HepG2 (cell line): Measurements from ENCODE around the gene SLC17A8. TPM values are rescaled to one million over a fixed set of nuclear protein-coding genes. Genes with fewer than 3 reads are reported as not detected.

Experiments used
- ARID2 ChIP-seq: sonication (generic); formaldehyde crosslinking; IDR thresholded peaks from 2 replicates; pipeline ENCODE4 v1.8.1; 2022; ENCODE audit warnings: mild to moderate bottlenecking, missing genetic modification reagents, borderline replicate concordance
- ARID4A ChIP-seq: sonication (generic); formaldehyde crosslinking; IDR thresholded peaks from 2 replicates; pipeline ENCODE4 v1.5.0; 2020; ENCODE audit warnings: mild to moderate bottlenecking, missing genetic modification reagents, borderline replicate concordance
- ARNT2 ChIP-seq: sonication (generic); formaldehyde crosslinking; IDR thresholded peaks from 2 replicates; pipeline ENCODE4 v1.8.0; 2022; ENCODE audit warnings: mild to moderate bottlenecking, low read depth, missing genetic modification reagents, moderate library complexity
- FOXA1 ChIP-seq, 2 experiments: fragments of 450-650 bp in 1 of 2; sonication (generic) in 1 of 2; formaldehyde crosslinking in 1 of 2; IDR thresholded peaks; 2 replicates each; pipeline versions ENCODE4 v1.4.0 to v1.6.1; 2016 to 2020; ENCODE audit warnings: missing genetic modification reagents in 1 of 2
- GPN1 ChIP-seq: sonication (generic); formaldehyde crosslinking; IDR thresholded peaks from 2 replicates; pipeline ENCODE4 v1.5.1; 2020; ENCODE audit warnings: missing genetic modification reagents, borderline replicate concordance
- GZF1 ChIP-seq: sonication (generic); formaldehyde crosslinking; IDR thresholded peaks from 2 replicates; pipeline ENCODE4 v1.5.1; 2020; ENCODE audit warnings: mild to moderate bottlenecking, missing genetic modification reagents
- JARID2 ChIP-seq: sonication (generic); formaldehyde crosslinking; IDR thresholded peaks from 2 replicates; pipeline ENCODE4 v1.8.1; 2023; ENCODE audit warnings: missing genetic modification reagents, inconsistent platforms; ENCODE audit not compliant: insufficient replicate concordance
- MBD4 ChIP-seq: IDR thresholded peaks from 2 replicates; pipeline ENCODE4 v1.6.1; 2012; ENCODE audit warnings: low read length, inconsistent platforms, borderline replicate concordance
- PHF20 ChIP-seq: sonication (generic); formaldehyde crosslinking; IDR thresholded peaks from 2 replicates; pipeline ENCODE4 v1.5.0; 2020; ENCODE audit warnings: mild to moderate bottlenecking, missing genetic modification reagents
- POGK ChIP-seq: sonication (generic); formaldehyde crosslinking; conservative IDR thresholded peaks from 2 replicates; pipeline ENCODE4 v1.8.0; 2022; ENCODE audit warnings: mild to moderate bottlenecking, moderate library complexity, missing genetic modification reagents
- RFXAP ChIP-seq: sonication (generic); formaldehyde crosslinking; IDR thresholded peaks from 2 replicates; pipeline ENCODE4 v1.4.0; 2020; ENCODE audit warnings: missing genetic modification reagents, borderline replicate concordance
- RORA ChIP-seq: sonication (generic); formaldehyde crosslinking; IDR thresholded peaks from 2 replicates; pipeline ENCODE4 v1.5.0; 2020; ENCODE audit warnings: mild to moderate bottlenecking, missing genetic modification reagents, moderate library complexity
- SETDB1 ChIP-seq: sonication (generic); formaldehyde crosslinking; IDR thresholded peaks from 2 replicates; pipeline ENCODE4 v1.5.1; 2020; ENCODE audit warnings: missing genetic modification reagents, mild to moderate bottlenecking, borderline replicate concordance
- STAG1 ChIP-seq: sonication (generic); formaldehyde crosslinking; IDR thresholded peaks from 2 replicates; pipeline ENCODE4 v1.4.0; 2020; ENCODE audit warnings: missing genetic modification reagents
- ZNF724P ChIP-seq: sonication (generic); formaldehyde crosslinking; IDR thresholded peaks from 2 replicates; pipeline ENCODE4 v1.8.0; 2022; ENCODE audit warnings: missing genetic modification reagents, borderline replicate concordance
- ZNF766 ChIP-seq: sonication (generic); formaldehyde crosslinking; IDR thresholded peaks from 2 replicates; pipeline ENCODE4 v1.5.0; 2020; ENCODE audit warnings: missing genetic modification reagents, borderline replicate concordance
- ZSCAN21 ChIP-seq: sonication (generic); formaldehyde crosslinking; IDR thresholded peaks from 2 replicates; pipeline ENCODE4 v1.8.0; 2022; ENCODE audit warnings: mild to moderate bottlenecking, missing genetic modification reagents, moderate library complexity, borderline replicate concordance
- polyA plus RNA-seq, 8 experiments: library from polyadenylated mRNA; depleted of rRNA in 3 of 8; stranded (reverse) in 7 of 8; unstranded in 1 of 8; fragments of >200 nt; fragmentation: Illumina TruSeq in 4 of 8; extraction: Trizol in 4 of 8; gene quantifications; 2 replicates each; pipeline versions ENCODE4 v1.2.1 to v1.2.3, GENCODE V29; 2011 to 2016; ENCODE audit warnings: low read depth in 4 of 8, missing spikeins in 1 of 8, mixed read lengths in 1 of 8; ENCODE audit not compliant: insufficient read depth in 1 of 8
- total RNA-seq, 5 experiments: library from RNA; depleted of rRNA; stranded (reverse); fragments of >200 nt; fragmentation: Illumina TruSeq; extraction: Trizol; gene quantifications; 2 replicates each; pipeline ENCODE4 v1.2.3, GENCODE V29; 2016; ENCODE audit warnings: low read depth in 1 of 5
- TF ChIP-seq, protein P1 (sequence below): sonication (generic); formaldehyde crosslinking; IDR thresholded peaks from 2 replicates; pipeline ENCODE4 v1.8.0; 2022; ENCODE audit warnings: mild to moderate bottlenecking, missing genetic modification reagents; ENCODE audit not compliant: insufficient replicate concordance
- TF ChIP-seq, protein P2 (sequence below): sonication (generic); formaldehyde crosslinking; IDR thresholded peaks from 2 replicates; pipeline ENCODE4 v1.8.1; 2023; ENCODE audit warnings: missing genetic modification reagents, mild to moderate bottlenecking, borderline replicate concordance

Gene SLC17A8
- total and polyA plus RNA-seq, 2 of the 13 experiments (the other 11 are each of a cell fraction or from before 2014, with no cell fraction given), result 0.07 to 0.15 TPM

DNA sequence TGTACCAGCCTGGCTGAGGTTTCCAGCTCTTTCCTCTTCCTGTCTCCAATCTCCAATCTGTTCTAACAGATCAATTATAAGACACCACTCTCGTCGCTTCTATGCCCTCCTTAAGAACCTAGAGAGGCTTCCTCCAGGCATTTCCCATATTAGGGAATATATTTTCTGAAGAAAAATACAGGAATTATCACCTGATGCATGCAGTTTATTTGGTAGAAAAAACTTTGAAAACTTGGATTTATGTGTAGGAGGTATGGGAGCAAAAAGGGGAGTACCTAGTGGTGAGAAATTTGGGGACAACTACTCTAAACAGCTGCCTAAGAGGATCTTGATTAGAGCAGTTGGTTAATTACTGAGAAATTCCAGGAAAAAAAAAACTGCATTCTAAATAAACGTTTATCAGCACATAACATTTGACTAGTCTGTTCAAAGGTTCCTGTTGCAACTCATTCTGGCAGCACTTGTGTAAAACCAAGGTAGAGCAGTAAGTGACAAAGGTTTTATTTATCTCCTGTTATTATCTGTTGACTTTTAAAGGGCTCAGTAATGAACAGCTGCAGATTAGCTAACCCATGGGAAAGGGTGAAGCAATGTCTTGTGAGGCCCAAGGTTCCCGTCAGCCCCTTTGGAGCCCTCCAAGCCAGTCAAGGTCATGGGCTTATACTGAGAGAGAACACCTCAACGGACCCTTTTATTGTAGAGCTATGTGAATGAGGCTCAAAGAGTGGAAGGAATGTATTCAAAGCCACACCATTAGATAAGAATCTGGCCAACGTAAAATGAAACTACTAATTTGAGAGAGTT lies 80.4 kb downstream of the SLC17A8 start (continued):
- TF ChIP-seq, protein P1, sequence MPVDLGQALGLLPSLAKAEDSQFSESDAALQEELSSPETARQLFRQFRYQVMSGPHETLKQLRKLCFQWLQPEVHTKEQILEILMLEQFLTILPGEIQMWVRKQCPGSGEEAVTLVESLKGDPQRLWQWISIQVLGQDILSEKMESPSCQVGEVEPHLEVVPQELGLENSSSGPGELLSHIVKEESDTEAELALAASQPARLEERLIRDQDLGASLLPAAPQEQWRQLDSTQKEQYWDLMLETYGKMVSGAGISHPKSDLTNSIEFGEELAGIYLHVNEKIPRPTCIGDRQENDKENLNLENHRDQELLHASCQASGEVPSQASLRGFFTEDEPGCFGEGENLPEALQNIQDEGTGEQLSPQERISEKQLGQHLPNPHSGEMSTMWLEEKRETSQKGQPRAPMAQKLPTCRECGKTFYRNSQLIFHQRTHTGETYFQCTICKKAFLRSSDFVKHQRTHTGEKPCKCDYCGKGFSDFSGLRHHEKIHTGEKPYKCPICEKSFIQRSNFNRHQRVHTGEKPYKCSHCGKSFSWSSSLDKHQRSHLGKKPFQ (CRISPR knock-in tag), result no peak
- TF ChIP-seq ARID4A (CRISPR knock-in tag) (peak; percentile 50; the same call in 1 of the 2 replicates), ZNF766 (no peak), JARID2 (CRISPR knock-in tag) (no peak), PHF20 (CRISPR knock-in tag) (no peak), ARID2 (CRISPR knock-in tag) (no peak; the same call in 1 of the 2 replicates), SETDB1 (CRISPR knock-in tag) (no peak), ZNF724P (CRISPR knock-in tag) (no peak), GPN1 (no peak), MBD4 (peak; percentile 94), RORA (CRISPR knock-in tag) (no peak), RFXAP (CRISPR knock-in tag) (peak; percentile 81), GZF1 (CRISPR knock-in tag) (no peak), POGK (CRISPR knock-in tag) (peak; percentile 80), ARNT2 (CRISPR knock-in tag) (peak; percentile 57; the same call in 1 of the 2 replicates), FOXA1 (IDR thresholded peaks at IDR 0.05) (no peak; the same call in 1 of the 2 replicates), FOXA1 (CRISPR knock-in tag; IDR thresholded peaks at IDR 0.05) (peak; percentile 88), ZSCAN21 (CRISPR knock-in tag) (no peak), STAG1 (peak; percentile 28)
- TF ChIP-seq, protein P2, sequence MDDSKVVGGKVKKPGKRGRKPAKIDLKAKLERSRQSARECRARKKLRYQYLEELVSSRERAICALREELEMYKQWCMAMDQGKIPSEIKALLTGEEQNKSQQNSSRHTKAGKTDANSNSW (CRISPR knock-in tag), result no peak
